GM19438 (cell line): ENCODE data around the gene CACNA1S.

Experiments used
- ATAC-seq: cut with Tn5 transposase; IDR thresholded peaks from one replicate; pipeline ENCODE4 v1.9.1; 2021; ENCODE audit warnings: low read depth; ENCODE audit not compliant: unreplicated experiment

Gene CACNA1S

GRCh38 chr1:201068976-201069375 lies 43.2 kb downstream of the CACNA1S start:
- no peak for ATAC-seq

- ATAC-seq: no peak
Observed at GRCh38 chr1:201066986-201067385, 45.2 kb downstream of the CACNA1S start.

GRCh38 chr1:201065686-201066085 lies 46.5 kb downstream of the CACNA1S start:
- ATAC-seq: no peak

- ATAC-seq: no peak
Observed at GRCh38 chr1:201064806-201065205, 47.4 kb downstream of the CACNA1S start.

- no peak for ATAC-seq
Observed at GRCh38 chr1:201063145-201063544, 49.1 kb downstream of the CACNA1S start.

GRCh38 chr1:201062511-201063091 lies 49.6 kb downstream of the CACNA1S start:
- no peak for ATAC-seq

GRCh38 chr1:201061886-201062285 lies 50.3 kb downstream of the CACNA1S start:
- ATAC-seq: no peak

GRCh38 chr1:201061049-201061448 lies 51.2 kb downstream of the CACNA1S start:
- ATAC-seq: no peak

GRCh38 chr1:201060586-201060985 lies 51.6 kb downstream of the CACNA1S start:
- ATAC-seq: no peak

GRCh38 chr1:201059871-201060555 lies 52.2 kb downstream of the CACNA1S start:
- no peak for ATAC-seq

GRCh38 chr1:201059401-201059800 lies 52.8 kb downstream of the CACNA1S start:
- no peak for ATAC-seq

- no peak for ATAC-seq
Observed at GRCh38 chr1:201054091-201054543, 58.1 kb downstream of the CACNA1S start.

- ATAC-seq: no peak
Observed at GRCh38 chr1:201053155-201053860, 58.9 kb downstream of the CACNA1S start.

- no peak for ATAC-seq
Observed at GRCh38 chr1:201051399-201051798, 60.8 kb downstream of the CACNA1S start.

- no peak for ATAC-seq
Observed at GRCh38 chr1:201050515-201051277, 61.5 kb downstream of the CACNA1S start.

GRCh38 chr1:201049248-201049831 lies 62.9 kb downstream of the CACNA1S start:
- ATAC-seq: no peak

GRCh38 chr1:201048521-201048920 lies 63.7 kb downstream of the CACNA1S start:
- ATAC-seq: no peak

- ATAC-seq: no peak
Observed at GRCh38 chr1:201044119-201044518, 68.1 kb downstream of the CACNA1S start.

GRCh38 chr1:201042779-201043461 lies 69.3 kb downstream of the CACNA1S start:
- no peak for ATAC-seq

- no peak for ATAC-seq
Observed at GRCh38 chr1:201041011-201041410, 71.2 kb downstream of the CACNA1S start.
